Mucosa of descending colon (tissue), 3 donors: ENCODE data around the gene C1orf141. TPM values are rescaled to one million over a fixed set of nuclear protein-coding genes. Genes with fewer than 3 reads are reported as not detected.
"Not testable (repeated sequence)": the region's sequence is repeated elsewhere in the genome, so short reads cannot be mapped to it uniquely, and the experiment has no call there.

Source experiments
- ATAC-seq: fragments of 200-7000 bp; cut with Tn5 transposase; one replicate; pipeline ENCODE4 v1.9.1; 2020; ENCODE audit warnings: mild to moderate bottlenecking, moderate library complexity
- DNase-seq, 3 donors: peaks; one replicate each; pipeline ENCODE4 v3.0.0-alpha.2; 2020
- H3K36me3 ChIP-seq: fragments of 200-600 bp; one replicate; pipeline ENCODE4 v1.8.0; 2021; ENCODE audit warnings: low read depth, mild to moderate bottlenecking
- H3K4me1 ChIP-seq: fragments of 200-600 bp; one replicate; pipeline ENCODE4 v1.8.0; 2021; ENCODE audit warnings: low read depth, mild to moderate bottlenecking
- H3K4me3 ChIP-seq: fragments of 200-600 bp; one replicate; pipeline ENCODE4 v1.8.0; 2021; ENCODE audit warnings: mild to moderate bottlenecking
- H3K9me3 ChIP-seq: fragments of 200-600 bp; one replicate; pipeline ENCODE4 v1.8.0; 2021; ENCODE audit warnings: mild to moderate bottlenecking
- intact Hi-C, 2 donors: fragments of 100-400 bp; cut with DNase I in 1 of 2; cut with micrococcal nuclease in 1 of 2; formaldehyde crosslinking; loops; one replicate each; pipeline versions ENCODE4 v1.11.0 to v1.11.1; 2022; cut with DNase I, micrococcal nuclease
- total RNA-seq, 3 donors: library from RNA; stranded (reverse); fragmentation: NEBNext Ultra II Directional in 2 of 3; extraction: Animal tissue kit (Norgen Biotek cat#: 25700) in 2 of 3; gene quantifications; one replicate each; pipeline versions ENCODE4 v1.2.1 to v1.2.4, GENCODE V29; 2021 to 2023
- TF ChIP-seq, protein P1 (sequence below): fragments of 200-600 bp; IDR thresholded peaks from one replicate; pipeline ENCODE4 v1.8.0; 2022; ENCODE audit warnings: antibody characterized with exemption, mild to moderate bottlenecking
- donor health status: DM: no; HTN: no; CAD: no; lungs with moderate emphysema.
- donor health status: DM: no; HTN: no; CAD: no.
- donor health status: DM: no; HTN: yes; CAD: no.

Gene C1orf141
- total RNA-seq, 3 donors from 2014 or later = not detected

GRCh38 chr1:67149179-67149770, 14.5 kb upstream of the C1orf141 start:
- Histone ChIP-seq H3K4me1 (peaks cover 9% of the 10 kb centered on the region), H3K9me3 (no peaks in the 10 kb centered on the region), H3K4me3 (no peak overlapping the region), H3K36me3 (no peaks in the 10 kb centered on the region)
- DNase-seq (peak in 2 of 3 donors; percentile 67 to 79), ATAC-seq (peak; percentile 99)
- TF ChIP-seq, protein P1, sequence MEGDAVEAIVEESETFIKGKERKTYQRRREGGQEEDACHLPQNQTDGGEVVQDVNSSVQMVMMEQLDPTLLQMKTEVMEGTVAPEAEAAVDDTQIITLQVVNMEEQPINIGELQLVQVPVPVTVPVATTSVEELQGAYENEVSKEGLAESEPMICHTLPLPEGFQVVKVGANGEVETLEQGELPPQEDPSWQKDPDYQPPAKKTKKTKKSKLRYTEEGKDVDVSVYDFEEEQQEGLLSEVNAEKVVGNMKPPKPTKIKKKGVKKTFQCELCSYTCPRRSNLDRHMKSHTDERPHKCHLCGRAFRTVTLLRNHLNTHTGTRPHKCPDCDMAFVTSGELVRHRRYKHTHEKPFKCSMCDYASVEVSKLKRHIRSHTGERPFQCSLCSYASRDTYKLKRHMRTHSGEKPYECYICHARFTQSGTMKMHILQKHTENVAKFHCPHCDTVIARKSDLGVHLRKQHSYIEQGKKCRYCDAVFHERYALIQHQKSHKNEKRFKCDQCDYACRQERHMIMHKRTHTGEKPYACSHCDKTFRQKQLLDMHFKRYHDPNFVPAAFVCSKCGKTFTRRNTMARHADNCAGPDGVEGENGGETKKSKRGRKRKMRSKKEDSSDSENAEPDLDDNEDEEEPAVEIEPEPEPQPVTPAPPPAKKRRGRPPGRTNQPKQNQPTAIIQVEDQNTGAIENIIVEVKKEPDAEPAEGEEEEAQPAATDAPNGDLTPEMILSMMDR = peak; percentile 57
- intact Hi-C loops = loop anchor here (5.0 to 10.0 kb wide), 3 partner anchors 152 to 384 kb away; no protein-coding TSS in a partner anchor

GRCh38 chr1:67148516-67149178, 13.9 kb upstream of the C1orf141 start:
- DNase-seq = no peak
- no peaks in the 10 kb centered on the region for H3K36me3 ChIP-seq
- peak; percentile 62 for ATAC-seq
- H3K4me1 ChIP-seq = peaks cover 9% of the 10 kb centered on the region
- H3K4me3 ChIP-seq = no peak overlapping the region
- TF ChIP-seq, protein P1 = no peak
- intact Hi-C loops = loop anchor here (5.0 to 10.0 kb wide), 3 partner anchors 151 to 384 kb away; no protein-coding TSS in a partner anchor
- no peaks in the 10 kb centered on the region for H3K9me3 ChIP-seq

DNA sequence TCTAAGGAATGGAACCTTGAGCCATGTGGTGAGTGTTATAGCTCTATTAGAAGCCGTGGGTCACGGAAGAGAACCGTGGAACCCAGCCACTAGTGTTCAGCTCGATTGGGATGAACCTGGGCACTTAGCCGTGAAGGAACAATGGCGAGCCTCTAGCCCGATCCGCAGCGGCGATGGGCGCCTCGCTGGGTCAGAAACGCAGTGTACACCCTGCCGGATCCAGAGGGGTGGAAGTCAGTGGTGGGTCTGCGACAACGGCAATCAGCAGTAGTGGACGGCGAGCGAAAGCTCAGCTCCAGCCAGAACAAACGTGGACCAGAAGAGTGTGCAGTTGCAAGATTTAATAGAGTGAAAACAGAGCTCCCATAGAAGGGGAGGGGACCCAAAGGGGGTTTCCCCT, 13.2 kb upstream of the C1orf141 start:
- not testable (repeated sequence) for H3K9me3 ChIP-seq, H3K36me3 ChIP-seq, DNase-seq, H3K4me1 ChIP-seq, H3K4me3 ChIP-seq, ATAC-seq
- intact Hi-C loops = loop anchor here (5.0 to 10.0 kb wide), 3 partner anchors 151 to 383 kb away; no protein-coding TSS in a partner anchor

- H3K4me1 ChIP-seq = peaks cover 9% of the 10 kb centered on the region
- ATAC-seq (no peak), DNase-seq (no peak)
- intact Hi-C loops = loop anchor here (5.0 to 10.0 kb wide), 3 partner anchors 149 to 382 kb away; no protein-coding TSS in a partner anchor
- no peaks in the 10 kb centered on the region for H3K36me3 ChIP-seq
- H3K9me3 ChIP-seq = no peaks in the 10 kb centered on the region
- TF ChIP-seq, protein P1 = no peak
- H3K4me3 ChIP-seq = no peak overlapping the region
These were observed 11.8 kb upstream of the C1orf141 start for GRCh38 chr1:67146539-67146938.

DNA sequence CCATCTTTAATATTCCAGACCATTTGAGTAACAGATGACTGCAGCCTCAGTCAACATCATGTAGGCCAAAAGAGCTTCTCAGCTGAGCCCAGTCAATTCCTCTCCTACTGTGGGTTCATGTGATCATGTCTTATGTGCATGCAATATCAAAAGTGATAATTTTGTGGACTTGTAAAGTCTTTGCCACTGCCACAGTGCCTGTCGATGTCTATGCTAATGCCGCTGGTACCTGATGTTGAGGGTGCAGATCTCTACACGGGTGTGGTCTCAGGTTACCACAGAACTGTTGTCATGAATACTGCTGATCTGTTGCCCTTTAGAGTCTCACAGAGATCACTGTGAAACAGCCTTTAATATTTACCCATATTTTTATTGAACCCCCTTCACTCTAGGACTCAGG, 11.3 kb upstream of the C1orf141 start:
- Histone ChIP-seq H3K4me1 (peaks cover 9% of the 10 kb centered on the region), H3K36me3 (no peaks in the 10 kb centered on the region), H3K9me3 (no peaks in the 10 kb centered on the region), H3K4me3 (no peak overlapping the region)
- TF ChIP-seq, protein P1 = no peak
- intact Hi-C loops = loop anchor here (5.0 to 10.0 kb wide), 3 partner anchors 149 to 381 kb away; no protein-coding TSS in a partner anchor
- no peak for DNase-seq
- no peak for ATAC-seq

GRCh38 chr1:67144696-67145095, 9.9 kb upstream of the C1orf141 start:
- Histone ChIP-seq H3K36me3 (no peaks in the 10 kb centered on the region), H3K4me1 (peaks cover 19% of the 10 kb centered on the region), H3K9me3 (no peaks in the 10 kb centered on the region), H3K4me3 (no peak overlapping the region)
- ATAC-seq (no peak), DNase-seq (no peak)
- intact Hi-C loops = loop anchor here (5.0 to 10.0 kb wide), 4 partner anchors 92 to 380 kb away; partner anchors contain the start of gene SLC35D1 (in 1 of the 2)
- TF ChIP-seq, protein P1 = no peak
